GM12878 (cell line): ENCODE measurements around the gene NID1. TPM values are rescaled to one million over a fixed set of nuclear protein-coding genes. Genes with fewer than 3 reads are reported as not detected.

ENCODE experiments used
- ATAC-seq: fragments of 200-7000 bp; cut with Tn5 transposase; 3 replicates; pipeline ENCODE4 v1.9.1; 2020; ENCODE audit warnings: mild to moderate bottlenecking, moderate library complexity
- BruUV-seq: library from RNA; stranded (reverse); fragments of 400-500 nt; replicated peaks from 2 replicates; lab custom pipeline; 2021; lab: Mats Ljungman, UMichigan
- CTCF ChIA-PET: fragments of 300-600 bp; sonication (Branson Sonifier 250); formaldehyde crosslinking; extraction: SDS; loops from one replicate; lab custom pipeline; 2021; ENCODE audit warnings: inconsistent platforms; lab: Yijun Ruan, JAX
- POLR2A ChIA-PET: fragments of 350-600 bp; formaldehyde crosslinking; extraction: SDS; loops from one replicate; lab custom pipeline; 2021; ENCODE audit warnings: inconsistent platforms; lab: Charles Lee
- RAD21 ChIA-PET: fragments of 300-600 bp; sonication (Branson Sonifier 250); formaldehyde crosslinking; loops from one replicate; lab custom pipeline; 2023; ENCODE audit warnings: antibody characterized with exemption; ENCODE audit not compliant: unreplicated experiment; lab: Charles Lee
- SMC1A ChIA-PET: fragments of 300-600 bp; sonication (Branson Sonifier 250); formaldehyde crosslinking; loops from one replicate; lab custom pipeline; 2023; ENCODE audit not compliant: unreplicated experiment, uncharacterized antibody; lab: Charles Lee
- DNase-seq: peaks from one replicate; pipeline ENCODE4 v3.0.0-alpha.2; 2011; ENCODE audit warnings: low read depth, low spot score
- FAIRE-seq: peaks from 3 replicates; lab custom pipeline; 2011; peaks lifted over from hg19 to GRCh38; lab: Jason Lieb, UNC
- H2AFZ ChIP-seq: 2 replicates; pipeline ENCODE4 v1.6.0; 2011; ENCODE audit warnings: low read depth, low read length, control low read depth; ENCODE audit not compliant: control insufficient read depth
- H3K27ac ChIP-seq: 2 replicates; pipeline ENCODE4 v1.5.1; 2011; ENCODE audit warnings: control low read depth; ENCODE audit not compliant: control insufficient read depth, insufficient read depth
- H3K27me3 ChIP-seq, 2 experiments: replicated peaks in 1 of 2; 2 replicates each; pipeline versions ENCODE4 v1.6.0 to v1.6.1; 2011; ENCODE audit warnings: low read length in 1 of 2; ENCODE audit not compliant: control insufficient read depth in 2 of 2, insufficient read depth in 2 of 2
- H3K36me3 ChIP-seq, 2 experiments: 2 replicates each; pipeline ENCODE4 v1.5.1; 2011; ENCODE audit warnings: low read length in 1 of 2; ENCODE audit not compliant: control insufficient read depth in 2 of 2, insufficient read depth in 2 of 2
- H3K4me1 ChIP-seq: 2 replicates; pipeline ENCODE4 v1.6.1; 2011; ENCODE audit warnings: mild to moderate bottlenecking, low read length, moderate library complexity, mixed read lengths; ENCODE audit not compliant: control insufficient read depth, insufficient read depth
- H3K4me2 ChIP-seq: 2 replicates; pipeline ENCODE4 v1.6.0; 2011; ENCODE audit warnings: control low read depth; ENCODE audit not compliant: control insufficient read depth, insufficient read depth
- H3K4me3 ChIP-seq: fragments of 200-600 bp; sonication (generic); 2 replicates; pipeline ENCODE4 v1.5.1; 2016
- H3K79me2 ChIP-seq: 2 replicates; pipeline ENCODE4 v1.6.0; 2011; ENCODE audit warnings: low read length; ENCODE audit not compliant: control insufficient read depth, insufficient read depth
- H3K9ac ChIP-seq: 2 replicates; pipeline ENCODE4 v1.8.0; 2011; ENCODE audit warnings: low read length, control low read depth, mixed read lengths; ENCODE audit not compliant: control insufficient read depth, insufficient read depth
- H3K9me3 ChIP-seq: replicated peaks from 3 replicates; pipeline ENCODE4 v1.5.1; 2011; ENCODE audit warnings: mild to moderate bottlenecking, low read length; ENCODE audit not compliant: control insufficient read depth, insufficient read depth
- H4K20me1 ChIP-seq: 2 replicates; pipeline ENCODE4 v1.6.0; 2011; ENCODE audit not compliant: control insufficient read depth, insufficient read depth
- CREM ChIP-seq: IDR thresholded peaks from 2 replicates; pipeline ENCODE4 v1.6.1; 2014; ENCODE audit warnings: antibody characterized with exemption, low read depth
- HDAC6 ChIP-seq: fragments of 200-600 bp; sonication (generic); IDR thresholded peaks from one replicate; pipeline ENCODE4 v1.8.0; 2017; ENCODE audit warnings: antibody characterized with exemption; ENCODE audit not compliant: unreplicated experiment
- IRF5 ChIP-seq: fragments of 450-650 bp; IDR thresholded peaks from 2 replicates; pipeline ENCODE4 v1.6.1; 2017; ENCODE audit warnings: borderline replicate concordance
- KLF5 ChIP-seq: fragments of 450-650 bp; IDR thresholded peaks from 2 replicates; pipeline ENCODE4 v1.6.1; 2014; ENCODE audit warnings: mild to moderate bottlenecking; ENCODE audit not compliant: partially characterized antibody
- MEF2B ChIP-seq: fragments of 450-650 bp; IDR thresholded peaks from 2 replicates; pipeline ENCODE4 v1.6.1; 2018; ENCODE audit warnings: mild to moderate bottlenecking, moderate library complexity; ENCODE audit not compliant: partially characterized antibody, poor library complexity, severe bottlenecking
- RAD21 ChIP-seq: IDR thresholded peaks from 2 replicates; pipeline ENCODE4 v1.6.1; 2011; ENCODE audit warnings: mild to moderate bottlenecking, low read depth, low read length, moderate library complexity; ENCODE audit not compliant: insufficient read depth
- SRF ChIP-seq, 2 experiments: IDR thresholded peaks; 2 replicates each; pipeline ENCODE4 v1.6.1; 2011; ENCODE audit warnings: low read depth in 2 of 2, low read length in 2 of 2, mild to moderate bottlenecking in 1 of 2, moderate library complexity in 1 of 2
- TARDBP ChIP-seq: IDR thresholded peaks from 2 replicates; pipeline ENCODE4 v1.6.1; 2016; ENCODE audit warnings: borderline replicate concordance
- TCF7 ChIP-seq: IDR thresholded peaks from 2 replicates; pipeline ENCODE4 v1.6.1; 2014; ENCODE audit warnings: antibody characterized with exemption, borderline replicate concordance
- WRNIP1 ChIP-seq: IDR thresholded peaks from 2 replicates; pipeline ENCODE4 v1.6.1; 2011; ENCODE audit warnings: low read depth, low read length, improper control_type of control experiment, borderline replicate concordance
- WGBS: methylation state at CpG from one replicate; pipeline ENCODE4 v1.1.6; 2016; ENCODE audit warnings: low lambda C conversion rate; ENCODE audit not compliant: insufficient replicate concordance, insufficient coverage; ENCODE audit errors: missing lambda C conversion rate; 5-methylcytosine and 5-hydroxymethylcytosine counted together
- in situ Hi-C: fragments of 300-500 bp; cut with MboI; formaldehyde crosslinking; loops from 9 replicates; pipeline ENCODE4 v1.14.3; 2018; ENCODE audit warnings: mixed read lengths
- intact Hi-C: fragments of 100-400 bp; cut with micrococcal nuclease; formaldehyde crosslinking; loops from one replicate; pipeline ENCODE4 v1.14.2; 2022; ENCODE audit not compliant: unreplicated experiment
- polyA plus RNA-seq, 11 experiments: library from polyadenylated mRNA; depleted of rRNA in 4 of 11; unstranded in 6 of 11; stranded (reverse) in 5 of 11; fragments of >200 nt; fragmentation: Nextera tagmentation in 4 of 11; fragmentation: Illumina TruSeq in 1 of 11; extraction: Ambion mirVana in 4 of 11; extraction: Trizol in 1 of 11; gene quantifications; 1 replicate in 1 of 11; 2 replicates in 10 of 11; pipeline versions ENCODE4 v1.2.1 to v1.2.3, GENCODE V29; 2011 to 2016; ENCODE audit warnings: inconsistent platforms in 2 of 11, missing spikeins in 2 of 11, low read depth in 1 of 11
- total RNA-seq, 4 experiments: library from RNA; depleted of rRNA in 3 of 4; stranded (reverse); fragments of >200 nt in 3 of 4; fragmentation: Illumina TruSeq in 1 of 4; extraction: Trizol in 1 of 4; gene quantifications; 2 replicates each; pipeline versions ENCODE4 v1.2.1 to v1.2.3, GENCODE V29; 2013 to 2021

NID1 gene
- total and polyA plus RNA-seq, 10 of the 15 experiments (the other 5 are each of a cell fraction or from before 2014, with no cell fraction given), result 4.2 to 25.7 (median 11.3) TPM

GRCh38 chr1:235931171-235931738 lies 133.6 kb downstream of the NID1 start:
- RAD21 ChIA-PET, result interaction anchor here (0.7 to 3.2 kb wide), 6 partner anchors 40 to 88 kb away, joined by 3 to 14 read pairs (median 4); partner anchors contain the start of gene LYST
- no peak for FAIRE-seq
- Histone ChIP-seq H3K4me2 (no peak overlapping the region), H3K4me3 (no peak overlapping the region), H2AFZ (no peak overlapping the region), H3K9ac (no peak overlapping the region), H3K9me3 (no peaks in the 10 kb centered on the region; the same call in 2 of the 3 replicates), H4K20me1 (no peaks in the 10 kb centered on the region), H3K27ac (no peak overlapping the region), H3K27me3 (no peaks in the 10 kb centered on the region), H3K36me3 (no peaks in the 10 kb centered on the region), H3K4me1 (peaks cover 17% of the 10 kb centered on the region), H3K79me2 (no peaks in the 10 kb centered on the region)
- no peak for ATAC-seq
- intact Hi-C loops (loop anchor here (5.0 kb wide), 1 partner anchor 44 kb away; no protein-coding TSS in a partner anchor), in situ Hi-C loops (no loop called here)
- SMC1A ChIA-PET, result interaction anchor here (0.7 to 3.7 kb wide), 11 partner anchors 7 to 88 kb away, joined by 3 to 19 read pairs (median 6); no protein-coding TSS in a partner anchor
- 58% methylated on average over 8 of the region's 8 CpGs for WGBS
- no TSS peak for BruUV-seq
- CTCF ChIA-PET, result interaction anchor here (0.7 to 2.0 kb wide), 9 partner anchors 11 to 426 kb away, joined by 3 to 5 read pairs (median 3); no protein-coding TSS in a partner anchor
- no peak for DNase-seq
- no peak for TF ChIP-seq HDAC6
- TF ChIP-seq CREM, result no peak
- TF ChIP-seq MEF2B, result no peak
- no peak for TF ChIP-seq IRF5
- TF ChIP-seq TCF7, result no peak
- TF ChIP-seq TARDBP, result no peak
- TF ChIP-seq RAD21, result no peak
- TF ChIP-seq WRNIP1, result no peak
- no peak for TF ChIP-seq KLF5
- no peak for TF ChIP-seq SRF (IDR thresholded peaks at IDR 0.05; ENCODE audit: low read depth in 2 of 2, low read length in 2 of 2)
- POLR2A ChIA-PET, result interaction anchor here (0.8 to 1.5 kb wide), 2 partner anchors 14 to 55 kb away, joined by 3 to 6 read pairs; no protein-coding TSS in a partner anchor
